Uterus (tissue), 2 donors: ENCODE results near the gene MAD1L1.

Experiments
- POLR2A ChIP-seq, 2 donors: fragments of 450-650 bp; IDR thresholded peaks; one replicate each; pipeline ENCODE4 v1.6.1; 2016; ENCODE audit warnings: antibody characterized with exemption in 2 of 2, mild to moderate bottlenecking in 1 of 2, moderate library complexity in 1 of 2
- TF ChIP-seq, protein P1 (sequence below), 4 experiments: fragments of 200-600 bp in 2 of 4; fragments of 450-650 bp in 2 of 4; sonication (generic) in 2 of 4; IDR thresholded peaks; one replicate each; pipeline ENCODE4 v1.5.1; 2016 to 2019; ENCODE audit warnings: antibody characterized with exemption in 4 of 4, mild to moderate bottlenecking in 2 of 4, moderate library complexity in 1 of 4

DNA sequence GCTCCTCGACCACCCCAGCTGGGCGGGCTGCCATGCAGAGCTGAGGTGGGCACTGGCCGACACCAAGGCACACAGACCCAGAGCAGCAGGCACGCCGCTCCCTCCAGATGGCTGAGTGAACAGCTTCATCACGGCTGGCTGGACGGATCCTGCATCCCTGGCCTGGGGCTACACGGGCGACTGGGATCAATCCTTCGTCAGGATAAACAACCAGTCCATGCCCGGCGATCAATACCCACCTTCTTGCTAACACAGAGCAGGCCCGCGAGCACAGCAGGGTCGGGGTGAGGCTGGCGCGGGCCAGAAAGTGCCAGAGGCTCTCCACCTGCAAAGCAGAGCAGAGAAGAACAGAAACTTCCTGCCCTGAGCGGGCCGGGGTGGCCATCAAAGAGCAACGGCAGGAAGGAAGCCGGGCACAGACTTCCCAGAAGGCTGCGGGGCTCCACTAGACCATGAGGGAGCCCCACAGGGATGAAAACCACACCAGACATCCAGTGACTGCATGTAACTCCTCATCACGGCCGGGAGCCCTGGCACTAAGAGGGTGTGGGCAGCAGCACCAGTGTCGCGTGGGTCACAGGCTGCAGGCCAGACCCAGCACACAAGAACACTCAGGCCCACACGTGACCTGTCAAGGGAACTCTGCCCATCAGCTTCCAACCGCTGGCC is 166.4 kb downstream of the MAD1L1 start:
- TF ChIP-seq, protein P1, sequence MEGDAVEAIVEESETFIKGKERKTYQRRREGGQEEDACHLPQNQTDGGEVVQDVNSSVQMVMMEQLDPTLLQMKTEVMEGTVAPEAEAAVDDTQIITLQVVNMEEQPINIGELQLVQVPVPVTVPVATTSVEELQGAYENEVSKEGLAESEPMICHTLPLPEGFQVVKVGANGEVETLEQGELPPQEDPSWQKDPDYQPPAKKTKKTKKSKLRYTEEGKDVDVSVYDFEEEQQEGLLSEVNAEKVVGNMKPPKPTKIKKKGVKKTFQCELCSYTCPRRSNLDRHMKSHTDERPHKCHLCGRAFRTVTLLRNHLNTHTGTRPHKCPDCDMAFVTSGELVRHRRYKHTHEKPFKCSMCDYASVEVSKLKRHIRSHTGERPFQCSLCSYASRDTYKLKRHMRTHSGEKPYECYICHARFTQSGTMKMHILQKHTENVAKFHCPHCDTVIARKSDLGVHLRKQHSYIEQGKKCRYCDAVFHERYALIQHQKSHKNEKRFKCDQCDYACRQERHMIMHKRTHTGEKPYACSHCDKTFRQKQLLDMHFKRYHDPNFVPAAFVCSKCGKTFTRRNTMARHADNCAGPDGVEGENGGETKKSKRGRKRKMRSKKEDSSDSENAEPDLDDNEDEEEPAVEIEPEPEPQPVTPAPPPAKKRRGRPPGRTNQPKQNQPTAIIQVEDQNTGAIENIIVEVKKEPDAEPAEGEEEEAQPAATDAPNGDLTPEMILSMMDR (IDR thresholded peaks at IDR 0.05) = no peak
- TF ChIP-seq POLR2A (IDR thresholded peaks at IDR 0.05) = no peak
